GM18505 (cell line): ENCODE measurements around the gene TNNI3.
"Not testable (repeated sequence)": the region's sequence is repeated elsewhere in the genome, so short reads cannot be mapped to it uniquely, and the experiment has no call there.

Experiments used
- ATAC-seq: cut with Tn5 transposase; IDR thresholded peaks from one replicate; pipeline ENCODE4 v1.9.1; 2021; ENCODE audit not compliant: unreplicated experiment
- POLR2A ChIP-seq: IDR thresholded peaks from 4 replicates; pipeline ENCODE4 v1.6.1; 2011; ENCODE audit warnings: borderline replicate concordance; ENCODE audit not compliant: insufficient read depth, insufficient read length; ENCODE audit errors: extremely low read depth

TNNI3 gene

DNA sequence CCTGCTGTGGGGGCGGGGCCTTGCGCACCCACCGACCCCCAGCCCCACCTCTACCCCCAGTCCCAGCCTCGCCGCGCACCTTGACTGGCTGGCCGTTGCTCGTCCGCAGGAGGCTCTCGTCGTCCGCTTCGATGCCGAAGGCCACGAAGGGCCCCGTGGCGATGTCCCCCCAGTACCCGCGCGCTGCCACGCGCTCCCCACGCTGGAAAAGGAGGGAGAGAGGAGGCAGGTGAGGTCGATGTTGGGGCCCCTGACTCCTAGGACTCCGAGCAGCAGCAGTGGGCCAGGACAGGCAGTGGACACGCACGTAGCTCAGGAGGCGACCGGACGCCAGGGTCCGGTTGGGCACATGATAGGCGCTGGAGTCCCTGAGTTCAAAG is 3.4 kb upstream of the TNNI3 start:
- no peak for ATAC-seq
- no peak for TF ChIP-seq POLR2A

DNA sequence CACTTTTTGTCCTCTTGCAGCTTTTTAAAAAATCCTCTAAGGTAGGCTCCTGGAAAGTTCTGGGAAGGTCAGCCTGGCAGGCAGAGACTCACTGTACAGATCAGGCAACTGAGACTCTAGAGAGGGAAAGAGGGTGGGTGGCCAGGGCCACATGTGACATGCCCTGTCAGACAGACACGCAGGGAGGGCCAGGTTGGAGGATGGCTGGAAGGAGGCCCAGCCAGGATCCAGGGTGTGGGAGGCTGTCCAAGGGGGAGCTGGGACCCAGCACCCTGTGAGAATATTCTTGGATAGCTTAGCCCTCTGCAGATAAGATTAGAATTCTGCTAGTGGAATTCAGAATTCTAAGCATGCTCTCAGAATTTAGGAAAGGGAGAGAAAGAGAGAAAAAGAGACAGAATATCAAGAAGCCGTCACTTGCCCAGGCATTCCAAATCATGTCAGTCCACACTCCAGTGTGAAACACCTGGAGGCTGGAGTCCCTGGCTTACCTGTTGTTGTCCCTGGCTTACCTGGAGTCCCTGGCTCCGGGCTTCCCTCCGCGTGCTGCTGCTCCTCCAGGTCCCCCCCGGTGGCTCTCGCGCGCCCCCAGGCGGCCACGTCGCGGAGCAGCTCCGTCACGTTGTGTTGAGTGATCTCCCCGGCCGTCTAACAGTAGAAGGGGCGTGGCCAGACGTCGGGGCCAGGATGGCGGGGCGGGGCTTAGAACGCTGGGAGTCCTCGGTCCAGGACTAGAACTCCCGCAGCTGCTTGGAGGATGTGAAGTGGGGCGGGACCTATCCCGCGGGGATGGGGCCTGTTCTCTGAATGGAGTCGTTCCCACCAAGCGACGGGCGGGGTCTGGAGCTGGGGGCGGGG is 2.8 kb upstream of the TNNI3 start:
- TF ChIP-seq POLR2A, result no peak
- ATAC-seq, result no peak

DNA sequence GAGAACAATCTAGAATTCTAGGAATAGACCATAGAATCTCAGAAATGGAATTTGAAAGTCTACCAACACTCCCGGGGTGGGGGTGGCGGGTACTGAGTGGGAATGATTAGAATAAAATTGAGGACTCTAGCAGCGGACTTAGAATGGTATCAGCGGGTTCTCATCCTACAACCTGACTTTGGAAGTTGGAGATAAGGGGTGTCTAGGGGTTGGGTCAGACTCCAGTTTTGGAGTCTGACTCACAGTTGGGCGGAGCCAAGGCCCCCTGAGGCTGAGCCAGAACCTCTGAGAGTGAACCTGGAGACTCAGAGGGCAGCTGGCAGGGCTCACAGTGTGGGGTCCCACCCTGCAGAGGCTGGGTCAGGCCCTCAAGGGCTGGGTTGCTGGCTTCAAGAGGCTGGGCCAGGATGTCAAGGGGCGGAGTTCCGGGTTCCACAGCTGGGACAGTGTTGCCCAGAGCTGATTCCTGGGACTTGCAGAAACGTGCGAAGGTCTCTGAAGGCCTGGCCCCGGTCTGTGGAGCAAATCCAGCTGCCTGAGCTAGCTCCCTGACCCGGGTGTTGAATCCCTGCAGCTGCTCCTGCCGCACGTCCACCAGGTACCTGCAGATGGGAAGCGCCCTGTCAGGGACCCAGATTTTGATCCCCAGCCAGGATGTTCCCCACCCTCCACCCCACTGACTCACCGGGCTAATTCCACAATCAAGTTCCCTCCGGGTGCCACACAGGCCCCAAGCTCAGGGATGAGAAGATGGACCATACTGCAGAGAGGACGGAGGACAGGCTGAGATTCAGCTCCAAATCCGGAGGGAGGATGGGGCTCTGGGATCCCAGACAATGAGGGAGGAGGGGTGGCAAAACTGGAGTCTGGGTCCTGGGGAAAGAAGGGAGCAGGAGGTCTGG is 1.6 kb upstream of the TNNI3 start:
- no peak for ATAC-seq
- no peak for TF ChIP-seq POLR2A

DNA sequence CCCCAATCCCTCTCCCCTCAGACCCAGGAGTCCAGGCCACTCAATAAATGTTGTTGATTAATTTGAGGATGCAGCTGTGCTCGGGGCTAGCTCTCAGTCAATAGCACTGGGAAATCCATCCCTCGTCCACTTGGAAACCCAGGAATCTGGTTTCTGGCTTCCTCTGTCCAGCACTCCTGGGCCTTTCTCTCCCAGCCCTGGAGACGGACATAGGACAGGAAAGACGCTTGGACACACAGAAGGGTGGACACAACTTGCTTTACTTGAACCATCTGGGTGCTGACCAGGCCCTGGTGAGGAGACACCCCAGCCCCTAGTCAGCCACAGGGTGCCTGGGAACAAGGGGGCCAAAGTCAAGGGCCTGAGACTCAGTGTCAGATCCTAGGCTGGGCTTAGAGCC is 891 bp upstream of the TNNI3 start:
- no peak for ATAC-seq
- no peak for TF ChIP-seq POLR2A

DNA sequence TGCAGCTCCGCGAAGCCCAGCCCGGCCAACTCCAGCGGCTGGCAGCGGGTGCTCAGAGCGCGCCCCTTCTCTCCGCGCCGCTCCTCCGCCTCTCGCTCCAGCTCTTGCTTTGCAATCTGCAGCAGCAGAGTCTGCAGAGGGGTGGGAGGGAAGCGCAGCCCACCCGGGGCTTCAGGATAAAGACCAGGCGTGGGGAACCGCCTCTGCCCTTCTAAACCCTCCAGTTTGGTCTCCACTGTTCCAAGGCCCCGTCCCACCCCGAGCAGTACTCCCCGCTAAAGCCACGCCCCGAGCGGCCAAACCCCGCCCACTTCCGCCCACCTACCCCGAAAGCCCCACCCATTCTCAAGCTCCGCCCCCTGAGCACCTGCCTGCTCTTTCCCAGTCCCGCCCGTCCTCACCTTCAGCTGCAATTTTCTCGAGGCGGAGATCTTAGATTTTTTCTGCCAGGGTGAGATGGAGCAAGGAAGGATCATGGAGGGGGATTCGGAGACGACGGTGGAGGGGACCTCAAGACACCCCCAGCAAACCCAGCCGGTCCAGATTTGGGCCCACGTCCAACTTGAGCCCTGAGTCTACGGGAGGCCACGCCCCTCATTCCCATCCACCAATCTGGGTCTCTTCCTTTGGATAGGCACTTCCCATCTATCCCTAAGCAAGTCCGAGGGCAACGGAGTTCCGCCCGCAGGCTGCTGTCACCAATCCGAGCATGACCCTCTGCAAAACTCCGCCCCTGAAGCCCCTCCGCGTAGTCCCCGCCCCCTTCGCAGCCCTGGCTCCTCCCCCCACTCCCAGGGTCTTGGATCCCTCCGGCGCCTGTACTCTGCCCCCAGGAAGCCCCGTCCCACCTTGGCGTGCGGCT is 1.1 kb downstream of the TNNI3 start:
- no peak for ATAC-seq
- TF ChIP-seq POLR2A, result no peak

DNA sequence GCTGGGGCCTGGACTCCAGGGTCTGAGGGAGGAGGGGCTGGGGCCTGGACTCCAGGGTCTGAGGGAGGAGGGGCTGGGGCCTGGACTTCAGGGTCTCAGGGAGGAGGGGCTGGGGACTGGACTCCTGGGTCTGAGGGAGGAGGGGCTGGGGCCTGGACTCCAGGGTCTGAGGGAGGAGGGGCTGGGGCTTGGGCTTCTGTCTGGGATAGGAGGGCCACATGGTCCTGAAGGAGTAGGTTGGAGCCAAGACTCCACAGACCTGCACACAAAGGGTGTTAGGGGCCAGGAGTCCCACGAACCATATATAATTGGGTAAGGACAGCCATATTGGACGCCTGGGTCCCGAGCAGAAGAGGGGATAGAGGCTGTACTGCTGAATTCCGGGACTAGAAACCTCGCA is 1.7 kb downstream of the TNNI3 start:
- not testable (repeated sequence) for ATAC-seq

DNA sequence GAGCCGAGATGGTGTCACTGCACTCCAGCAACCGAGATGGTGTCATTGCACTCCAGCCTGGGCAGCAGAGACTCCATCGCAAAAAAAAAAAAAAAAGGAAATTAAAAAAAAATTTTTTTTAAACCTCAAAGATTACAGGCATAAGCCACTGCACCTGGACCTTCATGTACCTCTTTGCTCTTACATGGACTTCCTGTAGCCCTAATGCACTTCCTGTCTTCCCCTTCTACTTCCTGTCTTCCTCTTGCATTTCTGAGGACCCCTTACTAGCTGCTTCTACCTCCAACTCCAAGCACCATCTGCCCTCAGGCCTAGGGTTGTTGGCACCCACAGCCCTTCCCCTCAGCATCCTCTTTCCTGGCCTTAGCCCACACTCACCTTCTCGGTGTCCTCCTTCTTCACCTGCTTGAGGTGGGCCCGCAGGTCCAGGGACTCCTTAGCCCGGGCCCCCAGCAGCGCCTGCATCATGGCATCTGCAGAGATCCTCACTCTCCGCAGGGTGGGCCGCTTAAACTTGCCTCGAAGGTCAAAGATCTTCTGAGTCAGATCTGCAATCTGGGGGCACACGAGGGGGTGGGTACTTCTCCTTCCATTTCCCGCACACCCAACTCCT is 3.8 kb downstream of the TNNI3 start:
- TF ChIP-seq POLR2A, result no peak
- ATAC-seq, result no peak

DNA sequence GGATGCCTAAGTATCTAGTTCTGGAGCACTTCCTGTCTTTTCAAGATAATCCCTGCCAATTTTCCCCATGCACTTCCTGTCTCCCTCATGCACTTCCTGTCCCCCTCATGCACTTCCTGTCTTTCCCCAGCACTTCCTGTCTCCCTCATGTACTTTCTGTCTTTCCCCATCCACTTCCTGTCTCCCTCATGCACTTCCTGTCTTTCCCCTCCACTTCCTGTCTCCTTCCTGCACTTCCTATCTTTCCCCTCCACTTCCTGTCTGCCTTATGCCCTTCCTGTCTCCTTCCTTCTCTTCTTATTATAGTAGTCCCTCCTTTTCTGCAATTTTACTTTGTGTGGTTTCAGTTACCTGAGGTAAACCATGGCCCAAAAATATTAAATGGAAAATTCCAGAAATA is 5.5 kb downstream of the TNNI3 start:
- TF ChIP-seq POLR2A, result no peak
- ATAC-seq, result no peak

DNA sequence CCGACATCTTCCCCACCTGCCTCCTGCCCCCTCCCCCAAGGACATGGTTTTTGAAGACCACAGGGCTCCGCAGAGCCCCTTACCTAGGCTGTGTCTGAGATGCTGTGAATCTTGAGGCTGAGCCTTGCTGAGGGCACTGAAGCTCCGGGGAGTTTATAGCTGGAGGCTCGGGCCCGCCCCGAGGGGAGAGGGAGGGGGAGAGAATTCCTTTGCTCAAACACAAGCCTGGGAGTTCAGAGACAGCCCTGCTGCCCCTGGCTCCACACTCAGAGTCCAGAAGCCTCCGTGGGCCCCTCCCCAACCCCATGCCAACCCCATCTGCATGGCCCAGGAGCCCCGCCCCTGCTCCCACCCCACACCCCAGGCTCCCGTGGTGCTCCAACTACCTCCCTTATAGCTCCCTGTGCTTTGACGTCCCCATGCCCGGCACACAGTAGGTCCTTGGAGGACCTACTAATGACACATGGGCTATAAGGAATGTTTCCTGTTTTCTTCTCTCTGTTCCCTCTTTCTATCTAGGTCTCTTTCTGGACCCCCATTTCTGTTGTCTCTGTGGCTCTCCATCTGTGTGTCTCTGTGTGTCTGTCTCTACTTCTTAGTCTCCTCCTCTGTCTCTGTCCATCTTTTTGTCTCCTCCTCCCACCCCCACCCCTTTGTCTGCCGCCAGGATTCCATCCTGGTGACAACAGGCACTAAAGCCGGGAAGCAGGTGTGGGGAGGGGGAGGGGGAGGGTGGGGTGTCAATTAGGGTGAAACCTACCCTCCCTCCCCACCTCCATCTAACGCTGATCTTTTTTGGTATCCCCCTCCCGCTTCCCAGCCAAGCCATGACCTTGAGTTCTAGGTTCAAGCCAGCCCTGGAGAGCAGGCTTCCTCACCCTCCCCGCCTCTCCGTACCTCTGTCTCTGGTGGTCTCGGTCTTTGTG is 8.2 kb downstream of the TNNI3 start, which contains the start of gene TNNT1:
TNNT1 (minus strand) TSS at position 129 of the 926 bp plus-strand sequence. CDS start 2,049 bp downstream, outside the sequence.
- TF ChIP-seq POLR2A, result no peak
- no peak for ATAC-seq

DNA sequence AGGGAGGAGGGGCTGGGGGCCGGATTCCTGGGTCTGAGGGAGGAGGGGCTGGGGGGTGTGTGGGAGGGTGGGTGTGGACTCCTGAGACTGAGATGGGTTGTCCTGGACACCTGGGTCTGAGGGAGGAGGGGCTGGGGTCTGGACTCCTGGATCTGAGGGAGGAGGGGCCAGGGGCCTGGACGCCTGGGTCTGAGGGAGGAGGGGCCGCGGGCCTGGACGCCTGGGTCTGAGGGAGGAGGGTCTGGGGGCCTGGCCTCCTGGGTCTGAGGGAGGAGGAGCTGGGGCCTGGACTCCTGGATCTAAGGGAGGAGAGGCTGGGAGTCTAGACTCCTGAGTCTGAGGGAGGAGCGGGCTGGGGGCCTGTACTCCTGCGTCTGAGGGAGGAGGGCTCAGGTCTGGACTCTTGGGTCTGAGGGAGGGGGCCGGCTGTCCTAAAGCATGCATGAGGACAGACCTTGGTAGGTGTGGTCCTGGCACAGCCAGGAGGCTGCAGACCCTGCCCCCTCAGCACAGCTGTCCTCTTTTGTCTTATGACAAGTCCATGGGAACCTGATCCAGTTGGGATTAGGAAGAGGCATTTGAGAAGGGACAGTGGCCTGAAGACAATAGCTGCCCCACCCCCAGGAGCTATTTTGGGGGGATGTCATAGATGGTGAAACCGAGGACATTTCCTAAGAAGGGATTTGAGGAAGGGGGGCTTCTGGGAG is 9.8 kb downstream of the TNNI3 start:
- TF ChIP-seq POLR2A, result no peak
- no peak for ATAC-seq

DNA sequence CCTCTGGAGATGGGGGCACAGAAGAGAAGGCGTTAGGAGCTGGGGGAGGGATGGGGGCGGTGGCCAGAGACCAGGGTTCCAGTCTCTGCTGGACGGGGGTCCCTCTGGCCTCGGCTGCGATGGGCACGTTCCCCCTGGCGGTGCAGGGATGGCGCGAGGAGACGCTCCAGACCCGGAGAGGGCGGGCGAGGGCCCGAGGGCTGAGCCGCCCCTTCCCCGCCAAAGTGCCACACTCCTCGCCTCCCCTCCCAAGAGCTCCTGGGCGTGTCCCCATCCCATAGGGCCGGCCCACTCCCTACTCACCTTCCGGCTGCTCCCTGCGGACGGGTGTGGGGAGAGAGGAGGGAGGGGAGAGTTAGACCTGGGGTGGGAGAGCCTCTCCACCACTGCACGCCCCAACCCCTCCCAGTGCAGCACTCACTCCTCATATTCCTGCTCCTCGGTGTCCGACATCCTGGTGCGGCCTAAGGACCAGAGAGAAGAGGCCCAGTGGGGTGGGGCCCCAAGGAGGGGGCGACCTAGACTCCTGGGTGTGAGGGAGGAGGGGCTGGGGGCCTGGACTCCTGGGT is 10.7 kb downstream of the TNNI3 start:
- no peak for TF ChIP-seq POLR2A

DNA sequence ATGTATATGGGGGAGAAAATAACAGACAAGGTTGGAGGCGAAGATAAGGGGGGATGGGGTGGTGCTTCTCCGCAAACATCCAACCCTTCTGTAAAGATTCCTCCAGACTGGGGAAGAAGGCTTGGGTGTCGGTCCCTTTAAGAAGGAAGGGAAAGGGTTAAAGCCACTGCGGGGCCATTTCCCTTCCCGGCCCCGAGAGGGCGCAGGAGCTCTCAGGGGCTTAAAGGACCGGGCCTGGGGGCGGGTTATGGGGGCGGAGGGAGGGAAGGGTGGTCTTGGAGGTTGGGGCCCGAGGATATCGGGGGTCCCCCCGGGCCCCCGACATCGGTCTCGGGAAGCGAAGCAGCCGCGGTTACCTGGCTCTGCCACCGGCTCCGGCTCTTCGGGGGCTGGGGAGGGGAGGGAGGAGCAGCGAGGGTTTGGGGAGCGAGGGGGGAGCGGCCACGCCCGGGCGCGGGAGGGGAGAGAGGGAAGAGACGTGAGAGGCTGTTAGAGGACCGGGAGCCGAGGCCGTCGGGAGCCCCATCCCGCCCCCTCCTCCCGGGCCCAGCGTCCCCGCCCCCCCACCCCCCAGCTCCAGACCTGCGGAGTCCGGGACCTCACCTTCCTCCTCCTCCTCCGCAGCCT is 11.3 kb downstream of the TNNI3 start:
- ATAC-seq, result no peak
- TF ChIP-seq POLR2A, result no peak

More for the DNA sequence above, 10.7 kb downstream of the TNNI3 start:
- no peak for ATAC-seq
